Measurements from ENCODE around the gene KCNMB2.

Gene KCNMB2

GRCh38 chr3:178802993-178803693, 266.9 kb downstream of the KCNMB2 start:
- DNase-seq (ENCODE audit: low read depth in 3 of 3, low spot score in 1 of 3): no peak

GRCh38 chr3:178804606-178805005, 268.4 kb downstream of the KCNMB2 start:
- DNase-seq (ENCODE audit: low read depth in 3 of 3, low spot score in 1 of 3): no peak

- no peak for DNase-seq (ENCODE audit: low read depth in 3 of 3, low spot score in 1 of 3)
Measured at GRCh38 chr3:178805741-178806140, 269.5 kb downstream of the KCNMB2 start.

GRCh38 chr3:178806651-178807050, 270.4 kb downstream of the KCNMB2 start:
- no peak for DNase-seq (ENCODE audit: low read depth in 3 of 3, low spot score in 1 of 3)

GRCh38 chr3:178807694-178808093, 271.5 kb downstream of the KCNMB2 start:
- no peak for DNase-seq (ENCODE audit: low read depth in 3 of 3, low spot score in 1 of 3)

GRCh38 chr3:178808748-178809147, 272.5 kb downstream of the KCNMB2 start:
- no peak for DNase-seq (ENCODE audit: low read depth in 3 of 3, low spot score in 1 of 3)

- no peak for DNase-seq (ENCODE audit: low read depth in 3 of 3, low spot score in 1 of 3)
Measured at GRCh38 chr3:178810181-178810580, 273.9 kb downstream of the KCNMB2 start.

GRCh38 chr3:178822722-178823121, 286.5 kb downstream of the KCNMB2 start:
- no peak for DNase-seq (ENCODE audit: low read depth in 3 of 3, low spot score in 1 of 3)

- DNase-seq (ENCODE audit: low read depth in 3 of 3, low spot score in 1 of 3): no peak
Measured at GRCh38 chr3:178823150-178823549, 286.9 kb downstream of the KCNMB2 start.

- no peak for DNase-seq (ENCODE audit: low read depth in 3 of 3, low spot score in 1 of 3)
Measured at GRCh38 chr3:178823591-178824246, 287.5 kb downstream of the KCNMB2 start.

- no peak for DNase-seq (ENCODE audit: low read depth in 3 of 3, low spot score in 1 of 3)
Measured at GRCh38 chr3:178826435-178827123, 290.3 kb downstream of the KCNMB2 start.

- no peak for DNase-seq (ENCODE audit: low read depth in 3 of 3, low spot score in 1 of 3)
Measured at GRCh38 chr3:178827285-178827856, 291.1 kb downstream of the KCNMB2 start.

GRCh38 chr3:178833695-178834094, 297.5 kb downstream of the KCNMB2 start:
- DNase-seq (ENCODE audit: low read depth in 3 of 3, low spot score in 1 of 3): no peak

GRCh38 chr3:178835033-178835432, 298.8 kb downstream of the KCNMB2 start:
- no peak for DNase-seq (ENCODE audit: low read depth in 3 of 3, low spot score in 1 of 3)

- DNase-seq (ENCODE audit: low read depth in 3 of 3, low spot score in 1 of 3): no peak
Measured at GRCh38 chr3:178837512-178837911, 301.3 kb downstream of the KCNMB2 start.

GRCh38 chr3:178840586-178840985, 304.4 kb downstream of the KCNMB2 start:
- DNase-seq (ENCODE audit: low read depth in 3 of 3, low spot score in 1 of 3): no peak

GRCh38 chr3:178841011-178841410, 304.8 kb downstream of the KCNMB2 start:
- DNase-seq (ENCODE audit: low read depth in 3 of 3, low spot score in 1 of 3): no peak

- DNase-seq (ENCODE audit: low read depth in 3 of 3, low spot score in 1 of 3): no peak
Measured at GRCh38 chr3:178844916-178845315, 308.7 kb downstream of the KCNMB2 start.

GRCh38 chr3:178845420-178846118, 309.3 kb downstream of the KCNMB2 start:
- DNase-seq (ENCODE audit: low read depth in 3 of 3, low spot score in 1 of 3): no peak

GRCh38 chr3:178847190-178847589, 311.0 kb downstream of the KCNMB2 start:
- no peak for DNase-seq (ENCODE audit: low read depth in 3 of 3, low spot score in 1 of 3)

GRCh38 chr3:178849199-178849910, 313.1 kb downstream of the KCNMB2 start:
- no peak for DNase-seq (ENCODE audit: low read depth in 3 of 3, low spot score in 1 of 3)
